ENCODE results near the gene PLGLB1.
"Not testable (repeated sequence)": the region's sequence is repeated elsewhere in the genome, so short reads cannot be mapped to it uniquely, and the experiment has no call there.

Gene PLGLB1

GRCh38 chr2:87021744-87022143, at the start of gene PLGLB1:
TSS of gene PLGLB1 (minus strand) at chr2:87021844. CDS start at chr2:87021783, 61 bp downstream.
- not testable (repeated sequence) for DNase-seq

- not testable (repeated sequence) for DNase-seq
Observed at GRCh38 chr2:87064305-87064704, 42.7 kb upstream of the PLGLB1 start.

GRCh38 chr2:87063431-87063830, 41.8 kb upstream of the PLGLB1 start:
- DNase-seq = not testable (repeated sequence)

GRCh38 chr2:87061519-87061918, 39.9 kb upstream of the PLGLB1 start:
- not testable (repeated sequence) for DNase-seq

- DNase-seq = not testable (repeated sequence)
Observed at GRCh38 chr2:87057606-87058005, 36.0 kb upstream of the PLGLB1 start.

- DNase-seq = not testable (repeated sequence)
Observed at GRCh38 chr2:87056843-87057242, 35.2 kb upstream of the PLGLB1 start.

- DNase-seq = not testable (repeated sequence)
Observed at GRCh38 chr2:87056435-87056834, 34.8 kb upstream of the PLGLB1 start.

GRCh38 chr2:87054375-87054774, 32.7 kb upstream of the PLGLB1 start:
- not testable (repeated sequence) for DNase-seq

- DNase-seq = not testable (repeated sequence)
Observed at GRCh38 chr2:87041321-87041978, 19.8 kb upstream of the PLGLB1 start.

- not testable (repeated sequence) for DNase-seq
Observed at GRCh38 chr2:87028607-87029006, 7.0 kb upstream of the PLGLB1 start.

- not testable (repeated sequence) for DNase-seq
Observed at GRCh38 chr2:87026816-87027215, 5.2 kb upstream of the PLGLB1 start.

GRCh38 chr2:87025927-87026326, 4.3 kb upstream of the PLGLB1 start:
- DNase-seq = not testable (repeated sequence)

- DNase-seq = not testable (repeated sequence)
Observed at GRCh38 chr2:87023988-87024615, 2.5 kb upstream of the PLGLB1 start.

GRCh38 chr2:87021043-87021442, 601 bp downstream of the PLGLB1 start:
- not testable (repeated sequence) for DNase-seq

GRCh38 chr2:87019053-87019452, 2.6 kb downstream of the PLGLB1 start:
- DNase-seq = not testable (repeated sequence)

GRCh38 chr2:87014489-87015169, 7.0 kb downstream of the PLGLB1 start:
- not testable (repeated sequence) for DNase-seq

GRCh38 chr2:87004398-87004797, 17.2 kb downstream of the PLGLB1 start:
- not testable (repeated sequence) for DNase-seq

Data from activated CD8-positive, alpha-beta memory T cell treated with anti-CD3 and anti-CD28 coated beads for 24 hours (primary cell).